Measurements from ENCODE around the gene RHD. TPM values are rescaled to one million over a fixed set of nuclear protein-coding genes. Genes with fewer than 3 reads are reported as not detected.

Gene RHD
- not detected in 2 replicates for total RNA-seq

GRCh38 chr1:25272238-25272637, at the start of gene RHD:
Gene RHD (plus strand): TSS chr1:25272509. CDS start chr1:25272548, 39 bp downstream.

GRCh38 chr1:25232027-25232865, 40.1 kb upstream of the RHD start, which contains the start of gene SYF2:
Gene SYF2 (minus strand): TSS chr1:25232502. CDS start chr1:25232467, 35 bp downstream.

GRCh38 chr1:25247024-25247828, 25.1 kb upstream of the RHD start, which contains the start of gene RSRP1:
Gene RSRP1 (minus strand): TSS chr1:25247454. CDS start chr1:25246963, 491 bp downstream.

GRCh38 chr1:25338188-25338981, 66.1 kb downstream of the RHD start, which contains the start of gene TMEM50A:
Gene TMEM50A (plus strand): TSS chr1:25338334. CDS start chr1:25340487, 2,153 bp downstream.

Other genes with a start within 250 kb of the RHD start
- 19.2 and 45.5 TPM in 2 replicates for gene SYF2, start 40.0 kb upstream of the RHD start, total RNA-seq
- gene RSRP1, start 25.1 kb upstream of the RHD start, total RNA-seq, result 94.1 and 98.5 TPM in 2 replicates
- gene TMEM50A, start 65.8 kb downstream of the RHD start, total RNA-seq, result 89.9 and 107 TPM in 2 replicates
- gene RHCE, start 148.3 kb downstream of the RHD start, total RNA-seq, result 0.14 and 0.66 TPM in 2 replicates
- 21.9 and 28.4 TPM in 2 replicates for gene MACO1, start 158.4 kb downstream of the RHD start, total RNA-seq